Measurements from ENCODE around the gene CYP3A7. TPM values are rescaled to one million over a fixed set of nuclear protein-coding genes. Genes with fewer than 3 reads are reported as not detected.
"Not testable (repeated sequence)": the region's sequence is repeated elsewhere in the genome, so short reads cannot be mapped to it uniquely, and the experiment has no call there.

The CYP3A7 gene
- total RNA-seq, 1 donor from 2014 or later = not detected

GRCh38 chr7:99742737-99743394 lies 7.9 kb upstream of the CYP3A7 start:
- no peaks in the 10 kb centered on the region for H3K36me3 ChIP-seq
- H3K4me1 ChIP-seq = no peaks in the 10 kb centered on the region
- no peak for DNase-seq (ENCODE audit: low spot score in 2 of 2)
- no peak for TF ChIP-seq CTCF (IDR thresholded peaks at IDR 0.05)
- H3K27me3 ChIP-seq = no peaks in the 10 kb centered on the region
- no peaks in the 10 kb centered on the region for H3K9me3 ChIP-seq
- H3K27ac ChIP-seq = no peak overlapping the region
- intact Hi-C loops (cut with DNase I) = no loop called here
- no peak overlapping the region for H3K4me3 ChIP-seq

GRCh38 chr7:99741441-99741795 lies 6.4 kb upstream of the CYP3A7 start:
- no peaks in the 10 kb centered on the region for H3K4me1 ChIP-seq
- intact Hi-C loops (cut with DNase I) = no loop called here
- no peak overlapping the region for H3K27ac ChIP-seq
- no peak overlapping the region for H3K4me3 ChIP-seq
- TF ChIP-seq CTCF (IDR thresholded peaks at IDR 0.05) = no peak
- no peaks in the 10 kb centered on the region for H3K9me3 ChIP-seq
- H3K27me3 ChIP-seq = no peaks in the 10 kb centered on the region
- H3K36me3 ChIP-seq = peaks cover 0 to 2% of the 10 kb centered on the region in 2 donors
- no peak for DNase-seq (ENCODE audit: low spot score in 2 of 2)

GRCh38 chr7:99740573-99741440 lies 5.8 kb upstream of the CYP3A7 start:
- H3K9me3 ChIP-seq = no peaks in the 10 kb centered on the region
- H3K27ac ChIP-seq = no peak overlapping the region
- no peak overlapping the region for H3K4me3 ChIP-seq
- TF ChIP-seq CTCF (IDR thresholded peaks at IDR 0.05) = no peak
- H3K27me3 ChIP-seq = no peaks in the 10 kb centered on the region
- H3K36me3 ChIP-seq = peaks cover 0 to 2% of the 10 kb centered on the region in 2 donors
- intact Hi-C loops (cut with DNase I) = no loop called here
- no peak for DNase-seq (ENCODE audit: low spot score in 2 of 2)
- H3K4me1 ChIP-seq = no peaks in the 10 kb centered on the region

GRCh38 chr7:99739699-99740572 lies 4.9 kb upstream of the CYP3A7 start:
- no peak for TF ChIP-seq CTCF (IDR thresholded peaks at IDR 0.05)
- H3K27ac ChIP-seq = no peak overlapping the region
- no peaks in the 10 kb centered on the region for H3K27me3 ChIP-seq
- intact Hi-C loops (cut with DNase I) = no loop called here
- no peak for DNase-seq (ENCODE audit: low spot score in 2 of 2)
- peaks cover 0 to 2% of the 10 kb centered on the region in 2 donors for H3K36me3 ChIP-seq
- no peaks in the 10 kb centered on the region for H3K4me1 ChIP-seq
- H3K9me3 ChIP-seq = no peaks in the 10 kb centered on the region
- H3K4me3 ChIP-seq = no peak overlapping the region

- no peaks in the 10 kb centered on the region for H3K4me1 ChIP-seq
- peaks cover 0 to 2% of the 10 kb centered on the region in 2 donors for H3K36me3 ChIP-seq
- H3K4me3 ChIP-seq = no peak overlapping the region
- intact Hi-C loops (cut with DNase I) = no loop called here
- H3K27me3 ChIP-seq = no peaks in the 10 kb centered on the region
- no peak for DNase-seq (ENCODE audit: low spot score in 2 of 2)
- no peak for TF ChIP-seq CTCF (IDR thresholded peaks at IDR 0.05)
- no peak overlapping the region for H3K27ac ChIP-seq
- no peaks in the 10 kb centered on the region for H3K9me3 ChIP-seq
These were observed 2.7 kb upstream of the CYP3A7 start for GRCh38 chr7:99737726-99738125.

GRCh38 chr7:99736667-99737066 lies 1.7 kb upstream of the CYP3A7 start:
- intact Hi-C loops (cut with DNase I); H3K9me3 ChIP-seq; H3K27ac ChIP-seq; DNase-seq (ENCODE audit: low spot score in 2 of 2); H3K4me1 ChIP-seq; H3K36me3 ChIP-seq; H3K27me3 ChIP-seq; H3K4me3 ChIP-seq: not testable (repeated sequence)
